Thyroid gland (tissue), 4 donors: Measurements from ENCODE around the gene TTBK2.

Experiments
- POLR2A ChIP-seq, 2 donors: fragments of 450-650 bp; IDR thresholded peaks; one replicate each; pipeline ENCODE4 v1.6.1; 2017; ENCODE audit warnings: antibody characterized with exemption in 2 of 2, mild to moderate bottlenecking in 2 of 2, moderate library complexity in 1 of 2
- TF ChIP-seq, protein P1 (sequence below), 6 experiments: fragments of 200-600 bp in 3 of 6; fragments of 450-650 bp in 3 of 6; sonication (generic) in 3 of 6; IDR thresholded peaks; one replicate each; pipeline ENCODE4 v1.5.1; 2016 to 2019; ENCODE audit warnings: antibody characterized with exemption in 6 of 6, mild to moderate bottlenecking in 2 of 6, inconsistent platforms in 1 of 6, moderate library complexity in 1 of 6

DNA sequence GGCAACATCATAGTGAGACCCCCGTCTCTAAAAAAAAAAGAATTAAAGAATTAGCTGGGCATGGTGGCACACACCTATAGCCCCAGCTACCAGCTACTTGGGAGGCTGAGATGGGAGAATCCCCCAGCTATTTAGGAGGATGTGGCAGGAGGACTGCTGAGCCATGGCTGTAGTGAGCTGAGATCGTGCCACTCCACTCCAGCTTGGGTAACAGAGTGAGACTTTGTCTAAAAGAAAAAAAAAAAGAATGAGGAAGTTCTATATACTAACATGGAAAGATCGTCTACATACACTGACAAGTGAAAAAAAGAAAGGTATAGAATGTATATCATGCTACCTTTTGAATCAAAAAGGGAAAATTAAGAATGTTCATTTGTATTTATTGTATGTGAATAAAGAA, 99.8 kb downstream of the TTBK2 start:
- TF ChIP-seq, protein P1, sequence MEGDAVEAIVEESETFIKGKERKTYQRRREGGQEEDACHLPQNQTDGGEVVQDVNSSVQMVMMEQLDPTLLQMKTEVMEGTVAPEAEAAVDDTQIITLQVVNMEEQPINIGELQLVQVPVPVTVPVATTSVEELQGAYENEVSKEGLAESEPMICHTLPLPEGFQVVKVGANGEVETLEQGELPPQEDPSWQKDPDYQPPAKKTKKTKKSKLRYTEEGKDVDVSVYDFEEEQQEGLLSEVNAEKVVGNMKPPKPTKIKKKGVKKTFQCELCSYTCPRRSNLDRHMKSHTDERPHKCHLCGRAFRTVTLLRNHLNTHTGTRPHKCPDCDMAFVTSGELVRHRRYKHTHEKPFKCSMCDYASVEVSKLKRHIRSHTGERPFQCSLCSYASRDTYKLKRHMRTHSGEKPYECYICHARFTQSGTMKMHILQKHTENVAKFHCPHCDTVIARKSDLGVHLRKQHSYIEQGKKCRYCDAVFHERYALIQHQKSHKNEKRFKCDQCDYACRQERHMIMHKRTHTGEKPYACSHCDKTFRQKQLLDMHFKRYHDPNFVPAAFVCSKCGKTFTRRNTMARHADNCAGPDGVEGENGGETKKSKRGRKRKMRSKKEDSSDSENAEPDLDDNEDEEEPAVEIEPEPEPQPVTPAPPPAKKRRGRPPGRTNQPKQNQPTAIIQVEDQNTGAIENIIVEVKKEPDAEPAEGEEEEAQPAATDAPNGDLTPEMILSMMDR (IDR thresholded peaks at IDR 0.05), result no peak
- TF ChIP-seq POLR2A (IDR thresholded peaks at IDR 0.05), result no peak
